ENCODE data around the gene PRKG1. TPM values are rescaled to one million over a fixed set of nuclear protein-coding genes. Genes with fewer than 3 reads are reported as not detected.

The PRKG1 gene
- total RNA-seq, 2 donors from 2014 or later: 0.42 TPM; not detected in 1

GRCh38 chr10:52318822-52319464, 1244.7 kb downstream of the PRKG1 start:
- no peak for ATAC-seq (replicated peaks)
- Mint-ChIP-seq H3K4me1 (no peaks in the 10 kb centered on the region), H3K9me3 (peaks cover 6% of the 10 kb centered on the region), H3K27me3 (peaks cover 18% of the 10 kb centered on the region), H3K4me3 (no peak overlapping the region), H3K36me3 (ENCODE audit: low read depth) (no peaks in the 10 kb centered on the region), H3K27ac (no peak overlapping the region)

- Mint-ChIP-seq H3K27ac (no peak overlapping the region), H3K27me3 (peaks cover 11% of the 10 kb centered on the region), H3K36me3 (ENCODE audit: low read depth) (no peaks in the 10 kb centered on the region), H3K4me1 (no peaks in the 10 kb centered on the region), H3K4me3 (no peak overlapping the region), H3K9me3 (peaks cover 6% of the 10 kb centered on the region)
- no peak for ATAC-seq (replicated peaks)
Observed at GRCh38 chr10:52319926-52320325, 1245.6 kb downstream of the PRKG1 start.

DNA sequence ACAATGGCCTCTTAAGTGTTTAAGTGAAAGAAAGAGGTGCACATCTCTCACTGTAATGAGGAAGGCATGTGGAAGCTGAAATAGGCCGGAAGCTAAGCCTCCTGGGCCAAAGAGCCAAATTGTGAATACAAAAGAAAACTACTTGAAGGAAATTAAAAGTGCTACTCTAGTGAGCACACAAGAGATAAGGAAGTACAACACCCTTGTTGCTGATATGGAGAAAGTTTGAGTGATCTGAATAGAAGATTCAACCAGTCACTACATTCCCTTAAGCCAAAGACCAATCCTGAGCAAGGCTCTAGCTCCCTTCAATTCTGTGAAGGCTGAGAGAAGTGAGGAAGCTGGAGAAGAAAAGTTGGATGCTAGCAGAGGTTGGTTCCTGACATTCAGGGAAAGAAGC, 1248.0 kb downstream of the PRKG1 start:
- Mint-ChIP-seq H3K27ac (no peak overlapping the region), H3K4me1 (no peaks in the 10 kb centered on the region), H3K4me3 (no peak overlapping the region), H3K36me3 (ENCODE audit: low read depth) (no peaks in the 10 kb centered on the region), H3K9me3 (peaks cover 6% of the 10 kb centered on the region), H3K27me3 (peaks cover 2% of the 10 kb centered on the region)
- ATAC-seq (replicated peaks): no peak

DNA sequence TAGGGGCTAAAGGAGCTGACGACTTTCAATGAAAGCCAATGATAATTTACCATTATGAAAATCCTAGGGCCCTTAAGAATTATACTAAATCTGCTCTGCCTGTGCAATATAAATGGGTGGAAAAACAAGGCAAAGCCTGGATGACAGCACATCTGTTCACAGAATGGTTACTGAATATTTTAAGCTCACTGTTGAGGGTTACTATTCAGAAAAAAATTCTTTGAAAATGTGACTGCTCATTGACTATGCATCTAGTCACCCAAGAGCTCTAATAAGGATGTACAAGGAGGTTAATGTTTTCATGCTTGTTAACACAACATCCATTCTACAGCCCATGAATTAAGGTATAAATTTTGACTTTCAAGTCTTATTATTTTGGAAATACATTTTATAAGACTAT, 1248.6 kb downstream of the PRKG1 start:
- Mint-ChIP-seq H3K4me3 (no peak overlapping the region), H3K4me1 (no peaks in the 10 kb centered on the region), H3K9me3 (peaks cover 6% of the 10 kb centered on the region), H3K27ac (no peak overlapping the region), H3K36me3 (ENCODE audit: low read depth) (no peaks in the 10 kb centered on the region), H3K27me3 (no peaks in the 10 kb centered on the region)
- no peak for ATAC-seq (replicated peaks)

DNA sequence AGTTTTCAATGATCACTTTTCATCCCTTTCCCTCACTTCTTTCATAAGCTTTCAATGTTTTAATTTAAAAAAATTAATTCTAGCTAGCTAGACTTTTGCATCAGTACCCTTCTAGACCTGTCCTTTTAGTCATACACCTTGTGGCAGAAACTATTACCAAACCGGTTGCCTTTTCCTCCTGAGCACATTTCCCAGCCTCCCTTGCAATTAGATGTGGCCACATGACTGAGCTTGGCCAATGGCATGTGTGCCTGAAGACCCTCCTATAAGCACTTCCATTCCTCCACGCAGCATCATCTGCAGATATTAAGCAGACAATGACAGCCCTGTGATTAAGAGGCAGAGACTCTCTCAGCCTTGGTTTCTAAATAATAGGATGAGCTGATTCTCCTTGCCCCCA, 1252.1 kb downstream of the PRKG1 start:
- Mint-ChIP-seq H3K9me3 (peaks cover 6% of the 10 kb centered on the region), H3K36me3 (ENCODE audit: low read depth) (no peaks in the 10 kb centered on the region), H3K27me3 (no peaks in the 10 kb centered on the region), H3K27ac (no peak overlapping the region), H3K4me3 (no peak overlapping the region), H3K4me1 (no peaks in the 10 kb centered on the region)
- no peak for ATAC-seq (replicated peaks)

- Mint-ChIP-seq H3K4me1 (no peaks in the 10 kb centered on the region), H3K27me3 (no peaks in the 10 kb centered on the region), H3K4me3 (no peak overlapping the region), H3K9me3 (peaks cover 4% of the 10 kb centered on the region), H3K27ac (no peak overlapping the region), H3K36me3 (ENCODE audit: low read depth) (no peaks in the 10 kb centered on the region)
- no peak for ATAC-seq (replicated peaks)
Observed at GRCh38 chr10:52331638-52332364, 1257.5 kb downstream of the PRKG1 start.

GRCh38 chr10:52332815-52333214, 1258.5 kb downstream of the PRKG1 start:
- no peak overlapping the region for H3K4me3 Mint-ChIP-seq
- ATAC-seq (replicated peaks): no peak
- peaks cover 4% of the 10 kb centered on the region for H3K9me3 Mint-ChIP-seq
- H3K4me1 Mint-ChIP-seq: no peaks in the 10 kb centered on the region
- no peaks in the 10 kb centered on the region for H3K27me3 Mint-ChIP-seq
- no peak overlapping the region for H3K27ac Mint-ChIP-seq
- no peaks in the 10 kb centered on the region for H3K36me3 Mint-ChIP-seq (ENCODE audit: low read depth)

DNA sequence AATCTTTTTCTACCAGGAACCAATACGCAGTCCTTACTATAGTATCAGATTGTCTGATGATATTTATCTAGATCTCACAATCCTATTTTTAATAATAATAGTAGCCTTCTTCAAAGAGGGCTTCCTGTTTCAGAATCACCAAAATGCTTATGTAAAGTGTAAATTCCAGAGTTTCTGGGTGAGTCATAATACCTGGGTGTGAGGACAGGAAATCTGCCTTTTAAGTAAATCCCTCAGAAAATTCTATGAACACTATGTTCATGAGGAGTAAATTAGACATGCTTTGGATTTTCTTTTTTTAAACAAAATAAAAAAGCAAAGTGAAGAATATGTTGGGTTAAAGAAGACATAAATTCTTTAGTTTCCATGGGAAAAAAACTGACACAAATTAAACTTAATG, 1260.3 kb downstream of the PRKG1 start:
- no peak overlapping the region for H3K27ac Mint-ChIP-seq
- H3K9me3 Mint-ChIP-seq: peaks cover 4% of the 10 kb centered on the region
- H3K4me1 Mint-ChIP-seq: no peaks in the 10 kb centered on the region
- no peaks in the 10 kb centered on the region for H3K36me3 Mint-ChIP-seq (ENCODE audit: low read depth)
- no peaks in the 10 kb centered on the region for H3K27me3 Mint-ChIP-seq
- no peak overlapping the region for H3K4me3 Mint-ChIP-seq
- ATAC-seq (replicated peaks): no peak

DNA sequence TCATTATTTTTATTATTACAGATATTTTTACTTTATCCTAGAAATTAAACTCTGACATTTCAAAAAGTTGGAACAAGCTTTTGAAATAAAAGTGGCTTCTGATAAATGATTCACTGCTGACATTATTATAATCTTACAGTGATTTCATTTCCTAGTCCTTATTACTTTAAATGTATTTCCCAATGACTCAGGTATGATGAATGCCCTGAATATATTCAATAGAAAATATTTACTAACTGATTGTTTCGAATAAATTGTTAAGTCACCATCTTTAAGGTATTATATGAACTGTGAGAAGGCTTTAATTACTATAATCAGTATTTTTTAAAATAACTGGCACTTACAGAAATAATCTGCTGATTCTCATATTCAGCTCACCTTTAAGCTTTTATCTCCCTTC, 1261.4 kb downstream of the PRKG1 start:
- no peaks in the 10 kb centered on the region for H3K4me1 Mint-ChIP-seq
- no peaks in the 10 kb centered on the region for H3K36me3 Mint-ChIP-seq (ENCODE audit: low read depth)
- H3K9me3 Mint-ChIP-seq: peaks cover 4% of the 10 kb centered on the region
- H3K27ac Mint-ChIP-seq: no peak overlapping the region
- H3K4me3 Mint-ChIP-seq: no peak overlapping the region
- H3K27me3 Mint-ChIP-seq: no peaks in the 10 kb centered on the region
- no peak for ATAC-seq (replicated peaks)

DNA sequence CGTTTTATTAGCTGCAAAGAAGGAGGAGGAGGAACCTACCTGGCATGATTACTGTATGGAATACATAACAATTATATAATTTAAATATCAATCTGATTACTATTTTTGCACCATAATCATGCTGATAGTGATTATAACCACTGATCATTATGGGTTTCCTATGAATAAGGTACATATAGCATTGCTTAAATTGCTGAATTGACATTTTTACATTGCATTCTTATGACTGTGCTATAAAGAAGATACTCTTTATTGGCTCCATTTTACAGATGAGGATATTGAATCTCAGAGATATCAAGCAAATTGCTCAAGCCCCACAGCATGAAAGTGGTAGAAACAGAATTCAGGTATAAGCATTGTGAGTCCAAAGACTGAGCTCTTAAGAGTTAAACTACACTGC, 1262.9 kb downstream of the PRKG1 start:
- H3K36me3 Mint-ChIP-seq (ENCODE audit: low read depth): no peaks in the 10 kb centered on the region
- no peak overlapping the region for H3K27ac Mint-ChIP-seq
- H3K4me1 Mint-ChIP-seq: no peaks in the 10 kb centered on the region
- H3K9me3 Mint-ChIP-seq: peaks cover 2% of the 10 kb centered on the region
- ATAC-seq (replicated peaks): no peak
- no peaks in the 10 kb centered on the region for H3K27me3 Mint-ChIP-seq
- H3K4me3 Mint-ChIP-seq: no peak overlapping the region

DNA sequence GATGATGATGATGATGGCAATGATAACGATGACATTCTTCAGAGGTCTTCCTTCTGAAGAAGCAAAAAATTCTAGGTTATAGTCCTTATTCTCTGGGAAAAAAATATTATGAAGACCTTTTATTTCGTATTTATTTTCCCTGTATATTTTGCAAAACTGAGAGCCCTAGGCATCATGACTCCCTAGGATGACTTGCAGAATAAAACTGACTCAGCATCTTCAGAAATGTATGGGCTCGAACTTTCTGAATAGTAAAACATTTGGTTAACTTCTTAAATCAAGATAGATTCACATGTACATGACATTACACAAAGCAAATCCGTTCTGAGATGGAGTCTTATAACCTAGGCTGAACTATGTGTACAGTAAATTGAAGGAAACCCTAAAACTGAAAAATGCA, 1269.2 kb downstream of the PRKG1 start:
- no peaks in the 10 kb centered on the region for H3K9me3 Mint-ChIP-seq
- H3K4me3 Mint-ChIP-seq: no peak overlapping the region
- ATAC-seq (replicated peaks): no peak
- H3K36me3 Mint-ChIP-seq (ENCODE audit: low read depth): no peaks in the 10 kb centered on the region
- no peaks in the 10 kb centered on the region for H3K27me3 Mint-ChIP-seq
- no peaks in the 10 kb centered on the region for H3K4me1 Mint-ChIP-seq
- no peak overlapping the region for H3K27ac Mint-ChIP-seq

DNA sequence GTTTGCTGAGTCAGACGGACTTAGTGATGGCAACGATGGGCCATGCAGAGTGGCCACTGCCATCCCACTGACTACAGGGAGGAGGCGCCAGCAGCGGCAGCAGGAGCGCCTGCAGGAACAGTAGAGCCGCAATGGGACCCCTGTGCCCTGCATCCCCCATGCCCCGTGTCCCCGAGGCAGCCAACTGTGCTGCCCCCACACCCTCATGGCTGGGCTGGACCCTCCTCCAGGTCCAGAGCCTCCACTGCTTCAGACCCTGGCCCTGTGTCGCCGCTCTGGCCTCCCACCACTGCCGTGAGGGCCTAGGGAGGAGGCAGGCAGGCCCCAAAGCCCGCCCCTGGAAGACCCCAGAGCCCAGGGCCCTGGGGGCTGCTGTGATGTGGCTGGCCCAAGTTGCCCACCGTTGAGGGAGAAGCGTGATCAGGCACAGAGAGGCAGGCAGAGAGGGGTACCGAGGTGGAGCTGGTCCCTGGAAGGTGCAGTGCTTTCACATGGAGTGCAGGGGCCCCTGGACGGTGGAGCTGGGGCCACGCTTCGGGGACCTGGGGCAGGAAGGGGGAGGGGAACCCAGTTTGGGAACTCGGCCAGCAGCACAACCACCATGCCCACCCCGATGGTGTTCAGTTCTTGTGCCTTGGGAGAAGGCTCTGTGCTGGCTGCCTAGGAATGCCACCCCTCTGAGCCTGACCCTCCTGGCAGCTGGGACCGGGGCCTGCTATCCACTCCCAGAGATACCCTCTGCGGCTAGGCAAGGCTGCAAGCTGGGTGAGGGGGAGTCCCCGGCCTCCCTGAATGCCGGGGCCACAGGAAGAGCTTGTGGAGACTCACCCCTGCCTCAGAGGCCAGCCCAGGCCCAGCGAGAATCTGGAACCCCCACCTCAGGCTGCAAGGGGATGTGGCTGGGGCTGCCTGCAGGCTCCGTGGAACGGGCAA, 1272.4 kb downstream of the PRKG1 start:
- Mint-ChIP-seq H3K4me1 (no peaks in the 10 kb centered on the region), H3K27me3 (no peaks in the 10 kb centered on the region), H3K9me3 (no peaks in the 10 kb centered on the region), H3K27ac (no peak overlapping the region), H3K36me3 (ENCODE audit: low read depth) (no peaks in the 10 kb centered on the region), H3K4me3 (no peak overlapping the region)
- ATAC-seq (replicated peaks): no peak

GRCh38 chr10:52347327-52347667, 1273.0 kb downstream of the PRKG1 start:
- Mint-ChIP-seq H3K27ac (no peak overlapping the region), H3K36me3 (ENCODE audit: low read depth) (no peaks in the 10 kb centered on the region), H3K27me3 (no peaks in the 10 kb centered on the region), H3K9me3 (no peaks in the 10 kb centered on the region), H3K4me3 (no peak overlapping the region), H3K4me1 (no peaks in the 10 kb centered on the region)
- ATAC-seq (replicated peaks): no peak
